Measurements from ENCODE around the gene TTC23.

Gene TTC23

DNA sequence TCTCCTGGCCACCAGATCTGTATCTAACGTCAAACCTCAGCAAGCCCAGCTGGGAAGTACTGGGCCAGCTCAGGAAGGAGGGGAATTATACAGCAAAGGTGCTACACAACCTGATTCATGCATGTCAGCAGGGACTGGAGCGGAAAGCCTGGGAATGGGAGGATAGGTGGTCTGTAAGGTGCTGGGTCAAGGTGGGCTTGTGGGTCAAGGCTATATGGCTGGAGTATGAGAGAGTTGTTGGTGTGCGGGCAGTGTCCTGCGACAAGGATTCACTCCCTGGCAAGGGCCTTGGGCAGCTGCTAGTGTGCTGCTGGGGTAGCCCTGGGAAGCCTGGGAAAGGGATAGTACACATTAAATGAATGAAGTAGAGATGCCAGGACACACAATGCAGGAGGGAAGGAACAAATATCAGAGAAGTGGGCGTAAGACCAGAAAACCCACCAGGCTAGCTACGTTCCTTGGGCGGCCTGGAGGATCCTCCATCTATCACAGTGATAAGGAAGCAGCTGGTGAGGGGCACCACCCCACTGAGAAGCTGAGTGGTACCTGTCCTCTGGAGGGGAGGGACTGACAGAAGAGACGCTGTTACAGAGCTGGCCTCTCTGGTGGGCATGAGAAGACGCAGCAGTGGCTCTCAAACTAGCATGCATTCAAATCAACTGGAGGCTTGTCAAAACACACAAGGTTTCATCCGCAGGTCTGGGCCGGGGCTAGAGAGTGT, 153.0 kb downstream of the TTC23 start:
- no peak overlapping the region for H2BK12ac ChIP-seq (ENCODE audit: low read length in 2 of 2)
- H3K4me2 ChIP-seq (ENCODE audit: low read length, poor library complexity, severe bottlenecking), result no peak overlapping the region
- no peak overlapping the region for H3K14ac ChIP-seq (ENCODE audit: low read length in 2 of 2)
- peaks cover 3% of the 10 kb centered on the region for H3K4me1 ChIP-seq (ENCODE audit: control insufficient read depth, insufficient read depth, low read depth, low read length)
- H2BK120ac ChIP-seq (ENCODE audit: low read depth, low read length), result no peak overlapping the region
- H3K4me3 ChIP-seq (ENCODE audit: insufficient read depth in 1 of 2, low read depth in 1 of 2, low read length in 2 of 2), result no peak overlapping the region
- H3K36me3 ChIP-seq (ENCODE audit: control insufficient read depth in 1 of 2, insufficient read depth in 2 of 2, low read depth in 1 of 2, low read length in 2 of 2), result no peaks in the 10 kb centered on the region
- H2BK5ac ChIP-seq (ENCODE audit: low read depth, low read length, poor library complexity, severe bottlenecking), result no peak overlapping the region
- no peak overlapping the region for H3K18ac ChIP-seq (ENCODE audit: low read depth in 1 of 2, low read length in 2 of 2)
- no peak overlapping the region for H3K23ac ChIP-seq (ENCODE audit: low read length in 2 of 2)
- no peak overlapping the region for H3K4ac ChIP-seq (ENCODE audit: low read depth in 1 of 2, low read length in 2 of 2)
- H4K8ac ChIP-seq (ENCODE audit: low read length), result no peak overlapping the region
- WGBS, result 92% methylated on average over 11 of the region's 11 CpGs
- peaks cover 19 to 34% of the 10 kb centered on the region in 2 experiments for H3K27me3 ChIP-seq (ENCODE audit: control insufficient read depth in 1 of 2, insufficient read depth in 1 of 2, low read length in 2 of 2)
- H3K9ac ChIP-seq (ENCODE audit: low read length), result no peak overlapping the region
- DNase-seq, result no peak
- no peak overlapping the region for H4K91ac ChIP-seq (ENCODE audit: low read length)
- H3K9me3 ChIP-seq (ENCODE audit: control insufficient read depth, low read length), result no peaks in the 10 kb centered on the region
- no peak overlapping the region for H3K27ac ChIP-seq (ENCODE audit: low read length, poor library complexity, severe bottlenecking)
- peak overlapping the region; percentile 37 for H2BK15ac ChIP-seq (ENCODE audit: low read depth, poor library complexity, severe bottlenecking)
- H2AK5ac ChIP-seq (ENCODE audit: low read length, severe bottlenecking), result no peak overlapping the region
- no peaks in the 10 kb centered on the region for H3K79me1 ChIP-seq (replicated peaks; ENCODE audit: low read length, poor library complexity, severe bottlenecking)
- no peak overlapping the region for H2AFZ ChIP-seq (ENCODE audit: low read depth, low read length)

DNA sequence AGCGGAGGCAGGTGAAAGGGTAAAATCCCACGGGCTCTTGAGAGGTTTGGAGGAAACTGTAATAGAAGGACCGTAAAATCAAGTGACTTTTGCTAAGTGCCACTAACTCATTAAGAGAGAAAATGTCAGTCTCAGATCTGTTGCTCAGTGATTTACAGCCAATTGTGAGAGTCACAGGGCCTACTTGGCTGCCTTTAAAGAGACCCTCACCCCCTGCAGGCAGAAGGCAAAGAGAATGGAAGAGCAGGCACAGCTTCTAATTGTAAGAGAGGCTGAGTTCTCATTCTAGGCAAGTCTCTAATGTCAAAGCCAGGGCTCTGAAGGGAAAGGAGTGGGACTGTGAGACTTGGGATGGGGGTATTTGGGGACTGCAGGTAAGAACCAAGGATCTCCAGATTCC, 153.8 kb downstream of the TTC23 start:
- no peak overlapping the region for H3K4me3 ChIP-seq (ENCODE audit: insufficient read depth in 1 of 2, low read depth in 1 of 2, low read length in 2 of 2)
- no peak for DNase-seq
- no peak overlapping the region for H3K9ac ChIP-seq (ENCODE audit: low read length)
- H4K8ac ChIP-seq (ENCODE audit: low read length), result no peak overlapping the region
- no peak overlapping the region for H3K4me2 ChIP-seq (ENCODE audit: low read length, poor library complexity, severe bottlenecking)
- no peaks in the 10 kb centered on the region for H3K79me1 ChIP-seq (replicated peaks; ENCODE audit: low read length, poor library complexity, severe bottlenecking)
- H4K91ac ChIP-seq (ENCODE audit: low read length), result no peak overlapping the region
- H2AK5ac ChIP-seq (ENCODE audit: low read length, severe bottlenecking), result no peak overlapping the region
- no peak overlapping the region for H3K27ac ChIP-seq (ENCODE audit: low read length, poor library complexity, severe bottlenecking)
- H3K14ac ChIP-seq (ENCODE audit: low read length in 2 of 2), result no peak overlapping the region
- H3K9me3 ChIP-seq (ENCODE audit: control insufficient read depth, low read length), result no peaks in the 10 kb centered on the region
- no peak overlapping the region for H2BK5ac ChIP-seq (ENCODE audit: low read depth, low read length, poor library complexity, severe bottlenecking)
- no peak overlapping the region for H2BK12ac ChIP-seq (ENCODE audit: low read length in 2 of 2)
- WGBS, result 46% methylated on average over 3 of the region's 3 CpGs
- H3K4me1 ChIP-seq (ENCODE audit: control insufficient read depth, insufficient read depth, low read depth, low read length), result peaks cover 3% of the 10 kb centered on the region
- no peaks in the 10 kb centered on the region for H3K36me3 ChIP-seq (ENCODE audit: control insufficient read depth in 1 of 2, insufficient read depth in 2 of 2, low read depth in 1 of 2, low read length in 2 of 2)
- H3K18ac ChIP-seq (ENCODE audit: low read depth in 1 of 2, low read length in 2 of 2), result no peak overlapping the region
- peak overlapping the region; percentile 37 for H2BK15ac ChIP-seq (ENCODE audit: low read depth, poor library complexity, severe bottlenecking)
- H2BK120ac ChIP-seq (ENCODE audit: low read depth, low read length), result no peak overlapping the region
- H2AFZ ChIP-seq (ENCODE audit: low read depth, low read length), result no peak overlapping the region
- H3K23ac ChIP-seq (ENCODE audit: low read length in 2 of 2), result no peak overlapping the region
- no peak overlapping the region for H3K4ac ChIP-seq (ENCODE audit: low read depth in 1 of 2, low read length in 2 of 2)
- peaks cover 19 to 34% of the 10 kb centered on the region in 2 experiments for H3K27me3 ChIP-seq (ENCODE audit: control insufficient read depth in 1 of 2, insufficient read depth in 1 of 2, low read length in 2 of 2)

DNA sequence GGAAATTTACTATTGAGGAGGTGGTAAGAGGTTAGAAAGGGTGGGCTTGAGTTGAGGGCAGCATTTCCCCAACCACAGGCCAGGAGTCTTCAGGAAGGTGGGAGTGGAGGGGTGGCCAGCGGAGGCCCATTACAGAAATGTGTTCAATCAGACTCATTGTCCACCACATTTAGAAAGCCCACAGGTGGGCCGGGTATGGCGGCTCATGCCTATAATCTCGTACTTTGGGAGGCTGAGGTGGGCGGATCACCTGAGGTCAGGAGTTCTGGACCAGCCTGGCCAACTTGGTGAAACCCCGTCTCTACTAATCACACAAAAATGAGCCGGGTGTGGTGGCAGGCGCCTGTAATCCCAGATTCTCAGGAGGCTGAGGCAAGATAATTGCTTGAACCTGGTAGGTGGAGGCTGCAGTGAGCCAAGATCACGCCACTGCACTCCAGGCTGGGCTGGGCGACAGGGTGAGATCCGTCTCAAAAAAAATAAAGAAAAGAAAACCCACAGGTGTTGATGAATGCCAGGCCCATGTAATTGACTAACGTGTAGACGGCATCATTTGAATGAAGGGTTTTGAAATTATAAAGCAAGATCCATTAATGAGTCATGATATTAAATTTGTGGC, 156.7 kb downstream of the TTC23 start:
- Histone ChIP-seq H4K91ac (ENCODE audit: low read length) (no peak overlapping the region), H3K4ac (ENCODE audit: low read depth in 1 of 2, low read length in 2 of 2) (no peak overlapping the region), H3K4me3 (ENCODE audit: insufficient read depth in 1 of 2, low read depth in 1 of 2, low read length in 2 of 2) (no peak overlapping the region), H3K14ac (ENCODE audit: low read length in 2 of 2) (no peak overlapping the region), H2AFZ (ENCODE audit: low read depth, low read length) (no peak overlapping the region), H3K23ac (ENCODE audit: low read length in 2 of 2) (no peak overlapping the region), H3K27me3 (ENCODE audit: control insufficient read depth in 1 of 2, insufficient read depth in 1 of 2, low read length in 2 of 2) (peaks cover 5 to 10% of the 10 kb centered on the region in 2 experiments), H2BK12ac (ENCODE audit: low read length in 2 of 2) (no peak overlapping the region), H4K8ac (ENCODE audit: low read length) (no peak overlapping the region), H3K79me1 (replicated peaks; ENCODE audit: low read length, poor library complexity, severe bottlenecking) (no peaks in the 10 kb centered on the region), H3K36me3 (ENCODE audit: control insufficient read depth in 1 of 2, insufficient read depth in 2 of 2, low read depth in 1 of 2, low read length in 2 of 2) (no peaks in the 10 kb centered on the region), H2AK5ac (ENCODE audit: low read length, severe bottlenecking) (no peak overlapping the region), H3K4me1 (ENCODE audit: control insufficient read depth, insufficient read depth, low read depth, low read length) (no peaks in the 10 kb centered on the region), H3K9ac (ENCODE audit: low read length) (no peak overlapping the region), H3K27ac (ENCODE audit: low read length, poor library complexity, severe bottlenecking) (no peak overlapping the region), H3K4me2 (ENCODE audit: low read length, poor library complexity, severe bottlenecking) (no peak overlapping the region), H2BK15ac (ENCODE audit: low read depth, poor library complexity, severe bottlenecking) (no peak overlapping the region), H2BK120ac (ENCODE audit: low read depth, low read length) (no peak overlapping the region), H3K18ac (ENCODE audit: low read depth in 1 of 2, low read length in 2 of 2) (no peak overlapping the region), H2BK5ac (ENCODE audit: low read depth, low read length, poor library complexity, severe bottlenecking) (no peak overlapping the region), H3K9me3 (ENCODE audit: control insufficient read depth, low read length) (no peaks in the 10 kb centered on the region)
- DNase-seq, result no peak
- 97% methylated on average over 13 of the region's 13 CpGs for WGBS

DNA sequence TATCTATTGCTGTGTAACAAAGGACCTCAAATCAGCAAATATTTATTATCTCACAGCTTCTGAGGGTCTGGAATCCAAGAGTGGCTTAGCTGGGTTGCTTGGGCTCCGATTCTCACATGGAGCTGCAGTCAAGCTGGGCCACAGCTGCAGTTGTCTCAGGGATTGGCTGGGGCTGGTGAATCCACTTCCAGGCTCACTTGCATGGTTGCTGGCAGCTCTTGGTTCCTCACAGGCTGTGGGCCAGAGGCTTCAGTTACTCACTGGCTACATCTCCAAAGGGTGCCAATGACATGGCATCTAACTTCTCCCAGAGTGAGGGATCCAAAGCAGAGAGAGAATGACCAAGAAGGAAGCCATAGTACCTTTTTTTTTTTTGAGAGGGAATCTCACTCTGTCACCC, 158.4 kb downstream of the TTC23 start:
- H4K91ac ChIP-seq (ENCODE audit: low read length), result no peak overlapping the region
- no peak for DNase-seq
- H4K8ac ChIP-seq (ENCODE audit: low read length), result no peak overlapping the region
- no peak overlapping the region for H3K27ac ChIP-seq (ENCODE audit: low read length, poor library complexity, severe bottlenecking)
- H3K4ac ChIP-seq (ENCODE audit: low read depth in 1 of 2, low read length in 2 of 2), result no peak overlapping the region
- WGBS, result 87% methylated on average over 1 of the region's 1 CpG
- no peak overlapping the region for H2BK15ac ChIP-seq (ENCODE audit: low read depth, poor library complexity, severe bottlenecking)
- H2AK5ac ChIP-seq (ENCODE audit: low read length, severe bottlenecking), result no peak overlapping the region
- no peak overlapping the region for H3K9ac ChIP-seq (ENCODE audit: low read length)
- H3K4me2 ChIP-seq (ENCODE audit: low read length, poor library complexity, severe bottlenecking), result no peak overlapping the region
- no peaks in the 10 kb centered on the region for H3K36me3 ChIP-seq (ENCODE audit: control insufficient read depth in 1 of 2, insufficient read depth in 2 of 2, low read depth in 1 of 2, low read length in 2 of 2)
- H2AFZ ChIP-seq (ENCODE audit: low read depth, low read length), result no peak overlapping the region
- no peak overlapping the region for H3K23ac ChIP-seq (ENCODE audit: low read length in 2 of 2)
- no peaks in the 10 kb centered on the region for H3K79me1 ChIP-seq (replicated peaks; ENCODE audit: low read length, poor library complexity, severe bottlenecking)
- H3K4me1 ChIP-seq (ENCODE audit: control insufficient read depth, insufficient read depth, low read depth, low read length), result no peaks in the 10 kb centered on the region
- no peaks in the 10 kb centered on the region for H3K9me3 ChIP-seq (ENCODE audit: control insufficient read depth, low read length)
- H3K27me3 ChIP-seq (ENCODE audit: control insufficient read depth in 1 of 2, insufficient read depth in 1 of 2, low read length in 2 of 2), result peaks cover 2 to 6% of the 10 kb centered on the region in 2 experiments
- no peak overlapping the region for H2BK12ac ChIP-seq (ENCODE audit: low read length in 2 of 2)
- no peak overlapping the region for H3K4me3 ChIP-seq (ENCODE audit: insufficient read depth in 1 of 2, low read depth in 1 of 2, low read length in 2 of 2)
- H3K18ac ChIP-seq (ENCODE audit: low read depth in 1 of 2, low read length in 2 of 2), result no peak overlapping the region
- H3K14ac ChIP-seq (ENCODE audit: low read length in 2 of 2), result no peak overlapping the region
- no peak overlapping the region for H2BK120ac ChIP-seq (ENCODE audit: low read depth, low read length)
- H2BK5ac ChIP-seq (ENCODE audit: low read depth, low read length, poor library complexity, severe bottlenecking), result no peak overlapping the region
